Type B pancreatic cell (in vitro differentiated cells): ENCODE results near the gene ABCB10. TPM values are rescaled to one million over a fixed set of nuclear protein-coding genes. Genes with fewer than 3 reads are reported as not detected.
"Not testable (repeated sequence)": the region's sequence is repeated elsewhere in the genome, so short reads cannot be mapped to it uniquely, and the experiment has no call there.

Experiments used
- DNase-seq: peaks from one replicate; pipeline ENCODE4 v3.0.0; 2021; ENCODE audit warnings: mixed read lengths; ENCODE audit not compliant: unreplicated experiment; ENCODE audit errors: extremely low spot score
- H3K27ac Mint-ChIP-seq: 2 replicates; pipeline ENCODE4 v1.8.0; 2021; ENCODE audit warnings: mild to moderate bottlenecking, mixed read lengths
- H3K27me3 Mint-ChIP-seq: 2 replicates; pipeline ENCODE4 v1.8.0; 2021; ENCODE audit warnings: mixed read lengths
- H3K36me3 Mint-ChIP-seq: 2 replicates; pipeline ENCODE4 v1.8.0; 2021; ENCODE audit warnings: mixed read lengths
- H3K4me1 Mint-ChIP-seq: one replicate; pipeline ENCODE4 v1.8.0; 2021; ENCODE audit warnings: mixed read lengths; ENCODE audit not compliant: unreplicated experiment
- H3K4me3 Mint-ChIP-seq: 2 replicates; pipeline ENCODE4 v1.8.0; 2021; ENCODE audit warnings: mild to moderate bottlenecking, mixed read lengths
- H3K9me3 Mint-ChIP-seq: 2 replicates; pipeline ENCODE4 v1.8.0; 2021; ENCODE audit warnings: mixed read lengths
- total RNA-seq: library from RNA; stranded (reverse); gene quantifications from 2 replicates; pipeline ENCODE4 v1.2.1, GENCODE V29; 2021; ENCODE audit warnings: low replicate concordance
- TF ChIP-seq, protein P1 (sequence below): fragments of 200-600 bp; sonication (generic); conservative IDR thresholded peaks from 2 replicates; pipeline ENCODE4 v1.5.0; 2021; ENCODE audit warnings: antibody characterized with exemption, mild to moderate bottlenecking

The ABCB10 gene
- total RNA-seq, 1 donor from 2014 or later = 19.4 TPM

DNA sequence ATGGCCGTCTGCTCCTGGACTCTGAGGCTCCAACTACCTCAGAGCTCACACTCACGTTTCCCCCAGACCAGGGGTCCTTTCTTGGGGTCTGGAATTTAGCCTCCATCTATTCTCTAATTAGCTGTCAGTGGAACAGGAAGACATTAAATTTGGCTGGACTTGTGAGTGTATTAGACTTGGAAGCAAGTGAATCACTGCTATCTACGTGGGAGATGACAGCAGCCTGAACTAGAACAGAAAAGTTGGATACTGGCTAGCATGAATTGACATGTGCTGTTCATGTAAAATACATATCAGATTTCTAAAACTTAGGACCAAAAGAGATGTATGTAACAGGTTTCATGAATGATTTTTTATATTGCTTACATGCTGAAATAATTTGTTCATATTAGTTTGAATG is 39.4 kb upstream of the ABCB10 start:
- H3K27ac Mint-ChIP-seq = no peak overlapping the region
- H3K4me1 Mint-ChIP-seq = no peaks in the 10 kb centered on the region
- TF ChIP-seq, protein P1, sequence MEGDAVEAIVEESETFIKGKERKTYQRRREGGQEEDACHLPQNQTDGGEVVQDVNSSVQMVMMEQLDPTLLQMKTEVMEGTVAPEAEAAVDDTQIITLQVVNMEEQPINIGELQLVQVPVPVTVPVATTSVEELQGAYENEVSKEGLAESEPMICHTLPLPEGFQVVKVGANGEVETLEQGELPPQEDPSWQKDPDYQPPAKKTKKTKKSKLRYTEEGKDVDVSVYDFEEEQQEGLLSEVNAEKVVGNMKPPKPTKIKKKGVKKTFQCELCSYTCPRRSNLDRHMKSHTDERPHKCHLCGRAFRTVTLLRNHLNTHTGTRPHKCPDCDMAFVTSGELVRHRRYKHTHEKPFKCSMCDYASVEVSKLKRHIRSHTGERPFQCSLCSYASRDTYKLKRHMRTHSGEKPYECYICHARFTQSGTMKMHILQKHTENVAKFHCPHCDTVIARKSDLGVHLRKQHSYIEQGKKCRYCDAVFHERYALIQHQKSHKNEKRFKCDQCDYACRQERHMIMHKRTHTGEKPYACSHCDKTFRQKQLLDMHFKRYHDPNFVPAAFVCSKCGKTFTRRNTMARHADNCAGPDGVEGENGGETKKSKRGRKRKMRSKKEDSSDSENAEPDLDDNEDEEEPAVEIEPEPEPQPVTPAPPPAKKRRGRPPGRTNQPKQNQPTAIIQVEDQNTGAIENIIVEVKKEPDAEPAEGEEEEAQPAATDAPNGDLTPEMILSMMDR = no peak
- no peaks in the 10 kb centered on the region for H3K27me3 Mint-ChIP-seq
- H3K4me3 Mint-ChIP-seq = no peak overlapping the region
- peaks cover 25% of the 10 kb centered on the region for H3K36me3 Mint-ChIP-seq
- H3K9me3 Mint-ChIP-seq = no peaks in the 10 kb centered on the region
- no peak for DNase-seq

DNA sequence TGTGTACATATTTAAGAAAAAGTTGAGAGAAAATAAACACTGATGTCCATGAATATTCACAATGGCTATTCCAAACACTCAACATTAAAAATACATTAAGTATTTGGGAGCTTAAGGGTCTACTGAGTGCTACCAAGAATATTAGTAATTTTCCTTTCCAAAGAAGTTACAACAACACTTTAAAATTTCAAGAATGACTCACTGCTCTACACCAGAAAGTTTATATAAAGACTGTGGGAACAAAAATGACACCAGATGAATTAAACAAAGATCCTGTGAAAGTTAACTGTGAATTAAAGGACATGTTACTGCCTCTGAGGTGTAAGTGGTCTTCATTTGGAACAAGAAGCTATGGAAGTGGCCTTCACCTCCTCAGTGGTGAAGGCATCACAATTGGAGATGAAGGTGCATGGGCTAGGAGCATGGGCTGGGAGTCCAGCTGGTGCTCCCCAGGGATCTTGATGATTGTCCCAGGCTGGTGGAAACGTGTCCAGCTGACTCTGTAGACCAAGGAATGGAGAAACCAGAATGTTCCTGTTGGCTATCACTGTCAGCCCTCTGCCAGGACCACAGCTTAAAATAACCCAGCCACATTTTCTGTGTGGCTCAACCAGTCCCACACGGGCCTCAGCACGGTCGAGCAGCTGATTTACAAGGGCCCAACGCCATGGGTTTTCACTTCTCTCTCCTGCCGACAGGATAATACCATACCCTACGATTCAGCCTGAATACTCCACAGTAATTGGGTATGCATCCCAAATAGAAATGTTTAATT is 38.6 kb upstream of the ABCB10 start:
- Mint-ChIP-seq H3K27me3 (no peaks in the 10 kb centered on the region), H3K36me3 (peaks cover 25% of the 10 kb centered on the region), H3K27ac (no peak overlapping the region), H3K4me3 (no peak overlapping the region), H3K9me3 (no peaks in the 10 kb centered on the region), H3K4me1 (no peaks in the 10 kb centered on the region)
- TF ChIP-seq, protein P1 = no peak
- no peak for DNase-seq

DNA sequence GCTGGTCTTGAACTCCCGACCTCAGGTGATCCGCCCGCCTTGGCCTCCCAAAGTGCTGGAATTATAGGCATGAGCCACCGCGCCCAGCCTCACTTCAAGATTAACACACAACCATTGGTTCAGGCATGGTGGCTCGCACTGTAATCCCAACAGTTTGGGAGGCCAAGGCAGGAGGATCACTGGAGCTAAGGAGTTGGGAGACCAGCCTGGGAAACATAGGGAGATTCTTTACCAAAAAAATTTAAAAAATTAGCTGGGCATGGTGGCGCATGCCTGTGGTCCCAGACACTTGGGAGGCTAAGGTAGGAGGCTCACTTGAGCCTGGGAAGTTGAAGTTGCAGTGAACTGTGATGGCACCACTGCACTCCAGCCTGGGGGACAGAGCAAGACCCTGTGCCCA is 37.4 kb upstream of the ABCB10 start:
- H3K27ac Mint-ChIP-seq, H3K27me3 Mint-ChIP-seq, H3K9me3 Mint-ChIP-seq, H3K4me3 Mint-ChIP-seq, H3K4me1 Mint-ChIP-seq, DNase-seq: not testable (repeated sequence)
- peaks cover 20% of the 10 kb centered on the region for H3K36me3 Mint-ChIP-seq

DNA sequence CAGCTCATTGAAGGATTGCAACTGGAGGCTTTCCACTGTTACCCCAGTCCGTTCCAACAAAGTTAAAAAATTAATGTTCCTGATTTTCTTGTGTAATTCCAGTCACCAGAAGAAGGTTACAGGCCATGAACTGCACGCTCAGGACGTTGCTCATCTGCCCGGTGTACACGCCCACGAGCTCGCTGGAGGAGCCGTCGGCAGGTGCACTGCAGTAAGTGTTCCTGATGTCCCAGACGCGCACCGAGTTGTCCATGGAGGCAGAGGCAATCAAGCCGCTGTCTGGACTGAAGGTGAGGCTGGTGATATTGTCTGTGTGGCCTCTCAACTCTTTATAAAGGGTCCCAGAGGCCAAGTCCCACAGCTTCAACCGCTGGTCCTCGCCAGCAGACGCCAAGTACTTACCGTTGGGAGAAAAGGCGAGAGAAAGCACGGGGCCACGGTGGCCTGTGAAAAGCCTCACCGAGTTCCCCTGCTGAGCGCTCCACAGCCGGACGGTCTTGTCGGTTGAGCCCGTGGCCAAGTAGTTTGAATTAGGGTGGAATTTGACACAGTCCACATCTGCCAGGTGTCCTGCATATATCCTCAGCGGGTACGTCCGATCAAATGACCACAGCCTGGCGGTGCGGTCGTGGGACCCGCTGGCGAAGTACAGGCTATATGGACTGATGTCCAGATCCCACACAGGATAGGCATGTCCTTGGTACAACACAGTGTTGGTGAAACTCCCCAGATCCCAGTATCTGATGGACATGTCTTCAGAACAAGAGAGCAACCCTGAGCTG is 35.9 kb upstream of the ABCB10 start:
- H3K27ac Mint-ChIP-seq = no peak overlapping the region
- H3K9me3 Mint-ChIP-seq = no peaks in the 10 kb centered on the region
- no peaks in the 10 kb centered on the region for H3K27me3 Mint-ChIP-seq
- TF ChIP-seq, protein P1 = no peak
- H3K4me1 Mint-ChIP-seq = no peaks in the 10 kb centered on the region
- H3K4me3 Mint-ChIP-seq = no peak overlapping the region
- no peak for DNase-seq
- peaks cover 14% of the 10 kb centered on the region for H3K36me3 Mint-ChIP-seq

DNA sequence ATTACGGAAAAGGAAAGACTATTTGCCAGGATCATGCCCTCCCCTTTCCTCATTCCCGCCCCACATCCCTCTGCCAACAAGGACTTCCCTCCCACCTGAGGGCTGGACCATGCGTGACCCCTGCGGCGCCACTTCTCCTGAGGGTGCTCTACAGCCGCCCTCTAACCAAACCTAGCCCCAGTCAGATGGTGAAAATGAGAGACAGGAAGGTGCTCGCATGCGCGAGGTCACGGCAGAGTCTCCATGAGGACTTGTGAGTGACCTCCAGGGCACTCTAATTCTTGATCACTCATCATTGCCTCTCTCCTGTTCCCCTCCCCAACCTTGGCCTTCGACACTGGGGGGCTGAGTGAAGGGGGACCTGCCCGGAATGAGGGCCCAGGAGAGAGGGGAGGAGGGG is 35.3 kb upstream of the ABCB10 start:
- no peaks in the 10 kb centered on the region for H3K27me3 Mint-ChIP-seq
- TF ChIP-seq, protein P1 = no peak
- H3K4me3 Mint-ChIP-seq = no peak overlapping the region
- no peaks in the 10 kb centered on the region for H3K9me3 Mint-ChIP-seq
- no peak overlapping the region for H3K27ac Mint-ChIP-seq
- no peaks in the 10 kb centered on the region for H3K4me1 Mint-ChIP-seq
- DNase-seq = no peak
- peaks cover 12% of the 10 kb centered on the region for H3K36me3 Mint-ChIP-seq

DNA sequence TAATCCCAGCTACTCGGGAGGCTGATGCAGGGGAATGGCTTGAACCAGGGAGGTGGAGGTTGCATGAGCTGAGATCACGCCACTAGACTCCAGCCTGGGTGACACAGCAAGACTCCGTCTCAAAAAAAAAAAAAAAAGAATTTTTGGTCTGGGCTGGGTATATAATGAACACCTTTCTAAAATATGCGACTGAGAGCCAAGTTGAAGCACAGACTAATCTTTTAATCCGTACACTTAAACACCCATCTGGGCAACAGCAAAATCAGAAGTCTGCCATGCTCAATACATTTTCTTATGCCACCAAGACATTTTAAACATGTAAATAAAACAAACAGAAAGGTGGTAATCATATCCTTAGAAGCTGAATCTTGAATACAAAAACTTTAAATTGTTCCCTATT is 31.6 kb upstream of the ABCB10 start:
- TF ChIP-seq, protein P1 = no peak
- Mint-ChIP-seq H3K4me1 (no peaks in the 10 kb centered on the region), H3K36me3 (peaks cover 4% of the 10 kb centered on the region), H3K4me3 (no peak overlapping the region), H3K27ac (no peak overlapping the region), H3K27me3 (no peaks in the 10 kb centered on the region), H3K9me3 (no peaks in the 10 kb centered on the region)
- no peak for DNase-seq
